H7 (cell line): ENCODE data around the gene SMC1B. TPM values are rescaled to one million over a fixed set of nuclear protein-coding genes. Genes with fewer than 3 reads are reported as not detected.
A peak's percentile ranks its signal among the peaks of the same experiment; 100 is the strongest.

Experiments used
- DNase-seq: peaks from one replicate; pipeline ENCODE4 v3.0.0; 2012
- H3K27me3 ChIP-seq: 2 replicates; pipeline ENCODE4 v1.6.0; 2011; ENCODE audit warnings: mild to moderate bottlenecking, low read length; ENCODE audit not compliant: control insufficient read depth, insufficient read depth
- H3K36me3 ChIP-seq: replicated peaks from 2 replicates; pipeline ENCODE4 v1.5.1; 2011; ENCODE audit warnings: low read length; ENCODE audit not compliant: control insufficient read depth, insufficient read depth
- H3K4me3 ChIP-seq: 2 replicates; pipeline ENCODE4 v1.5.1; 2011; ENCODE audit warnings: low read depth, mild to moderate bottlenecking, control low read depth, low read length, moderate library complexity; ENCODE audit not compliant: insufficient read depth
- total RNA-seq: library from RNA; depleted of rRNA; stranded (reverse); fragments of >200 nt; shearing (Covaris generic); gene quantifications from 2 replicates; pipeline ENCODE4 v1.2.3, GENCODE V29; 2014; rRNA removed

Gene SMC1B
- 0.07 TPM in 1 of 2 replicates, not detected in the other for total RNA-seq

GRCh38 chr22:45413368-45414211 lies at the start of gene SMC1B, which contains the start of gene RIBC2:
SMC1B (minus strand) TSS chr22:45413599; CDS start chr22:45413567, 32 bp downstream.
RIBC2 (plus strand) TSS chr22:45413693; CDS start chr22:45413887, 194 bp downstream.
- peak; percentile 92 for DNase-seq
- peaks cover 21% of the 10 kb centered on the region for H3K27me3 ChIP-seq
- H3K4me3 ChIP-seq: peak within 1 kb of the TSS; percentile 46
- H3K36me3 ChIP-seq: no peaks in the 10 kb centered on the region

GRCh38 chr22:45462034-45462655 lies 48.7 kb upstream of the SMC1B start:
- no peak overlapping the region for H3K4me3 ChIP-seq
- DNase-seq: peak; percentile 79
- H3K36me3 ChIP-seq: no peaks in the 10 kb centered on the region
- no peaks in the 10 kb centered on the region for H3K27me3 ChIP-seq

DNA sequence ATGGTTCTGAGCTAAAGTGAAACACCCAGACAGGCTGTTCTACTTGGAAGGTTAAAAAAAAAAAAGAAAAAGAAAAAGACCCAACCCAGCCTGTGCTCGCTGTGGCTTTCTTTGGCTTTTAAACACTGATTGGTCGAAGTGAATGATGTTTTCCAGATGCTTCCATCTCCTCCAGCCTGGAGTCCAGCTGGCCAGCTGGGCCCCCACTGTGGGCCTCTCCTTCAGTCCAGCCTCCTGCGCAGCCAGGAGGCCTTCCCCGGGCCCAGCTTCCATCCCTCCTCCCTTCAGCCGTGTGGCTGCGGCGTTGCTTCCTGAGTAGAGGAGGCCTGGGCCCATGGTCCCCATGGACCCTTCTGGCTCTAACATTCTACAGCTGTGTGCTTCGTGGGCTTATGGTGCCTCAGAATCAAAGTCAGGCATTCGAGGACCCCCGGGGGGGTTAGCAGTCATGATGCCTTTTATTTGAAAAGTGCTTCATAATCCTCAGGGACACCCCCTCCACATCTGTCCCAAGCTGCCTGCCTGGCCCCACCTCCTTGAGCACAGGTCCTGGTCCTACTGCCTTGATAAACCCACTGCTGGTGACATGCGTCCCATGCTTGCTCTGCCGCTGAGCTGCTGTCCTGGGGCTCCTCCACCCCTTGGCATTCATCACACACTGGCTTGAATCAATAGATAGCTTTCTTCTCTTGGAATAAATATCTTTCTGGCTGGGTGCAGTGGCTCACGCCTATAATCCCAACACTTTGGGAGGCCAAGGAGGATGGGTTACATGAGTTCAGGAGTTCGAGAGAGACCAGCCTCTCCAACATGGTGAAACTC lies 47.1 kb upstream of the SMC1B start:
- H3K27me3 ChIP-seq: no peaks in the 10 kb centered on the region
- no peaks in the 10 kb centered on the region for H3K36me3 ChIP-seq
- no peak overlapping the region for H3K4me3 ChIP-seq
- DNase-seq: no peak

DNA sequence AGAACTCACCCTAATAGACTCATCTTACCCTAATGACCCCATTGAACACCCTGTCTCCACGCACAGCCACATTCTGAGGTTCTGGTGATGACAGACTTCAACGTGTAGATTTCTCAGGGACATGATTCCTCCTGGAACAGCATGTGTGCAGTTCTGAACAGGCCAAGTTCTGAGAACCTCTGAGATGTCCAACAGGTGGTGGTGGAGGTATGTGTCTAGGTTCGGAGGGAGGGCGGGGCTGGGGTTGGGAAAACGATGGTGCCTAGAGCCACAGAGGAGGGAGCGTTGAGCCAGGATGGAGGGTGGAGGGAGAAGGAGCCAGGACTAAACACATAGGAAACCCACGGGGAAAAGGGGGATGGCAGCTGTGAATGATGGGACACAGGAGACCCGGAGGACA lies 45.8 kb upstream of the SMC1B start:
- H3K4me3 ChIP-seq: no peak overlapping the region
- no peaks in the 10 kb centered on the region for H3K36me3 ChIP-seq
- no peak for DNase-seq
- no peaks in the 10 kb centered on the region for H3K27me3 ChIP-seq

GRCh38 chr22:45458532-45458931 lies 45.1 kb upstream of the SMC1B start:
- H3K27me3 ChIP-seq: no peaks in the 10 kb centered on the region
- DNase-seq: no peak
- H3K4me3 ChIP-seq: no peak overlapping the region
- no peaks in the 10 kb centered on the region for H3K36me3 ChIP-seq

DNA sequence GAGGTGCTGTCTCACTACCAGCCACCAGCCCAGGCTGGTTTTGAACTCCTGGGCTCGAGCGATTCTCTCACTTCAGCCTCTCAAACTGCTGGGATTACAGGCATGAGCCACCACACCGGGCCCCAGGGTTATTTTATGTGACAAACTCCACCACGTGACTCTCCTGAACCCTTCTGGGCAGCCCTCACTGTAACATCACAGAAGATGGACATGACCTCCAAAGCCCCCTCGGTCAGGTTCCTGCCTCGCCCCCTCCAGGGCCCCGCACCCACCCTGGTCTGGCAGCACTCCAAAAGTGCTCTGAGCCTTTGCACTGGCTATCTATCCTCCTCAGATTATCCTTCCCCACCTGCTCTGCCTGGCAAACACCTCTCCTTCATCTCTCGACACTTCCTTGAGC lies 43.4 kb upstream of the SMC1B start:
- Histone ChIP-seq H3K4me3 (no peak overlapping the region), H3K36me3 (no peaks in the 10 kb centered on the region), H3K27me3 (no peaks in the 10 kb centered on the region)
- no peak for DNase-seq

DNA sequence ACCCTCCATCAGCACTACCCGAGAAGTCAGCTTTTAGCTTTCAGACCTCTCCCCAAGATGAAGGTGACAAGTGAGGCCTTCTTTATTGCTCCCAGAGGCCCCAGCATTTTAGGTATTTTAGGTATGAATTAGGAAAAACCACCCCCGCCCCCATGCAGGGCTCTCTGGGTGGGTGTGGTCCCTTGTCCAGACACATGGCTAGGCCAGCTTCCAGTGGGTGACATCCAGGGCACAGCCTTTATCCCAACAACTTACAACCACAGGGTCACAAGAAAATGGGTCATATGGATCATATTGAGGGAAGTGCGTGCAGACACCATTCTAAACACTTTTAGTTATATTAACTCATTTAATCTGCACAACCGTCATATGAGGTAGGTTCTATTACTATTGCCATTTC lies 42.2 kb upstream of the SMC1B start:
- Histone ChIP-seq H3K27me3 (no peaks in the 10 kb centered on the region), H3K4me3 (no peak overlapping the region), H3K36me3 (no peaks in the 10 kb centered on the region)
- DNase-seq: no peak

- no peaks in the 10 kb centered on the region for H3K27me3 ChIP-seq
- no peaks in the 10 kb centered on the region for H3K36me3 ChIP-seq
- no peak for DNase-seq
- no peak overlapping the region for H3K4me3 ChIP-seq
Measured at GRCh38 chr22:45455212-45455611, 41.8 kb upstream of the SMC1B start.

- Histone ChIP-seq H3K27me3 (no peaks in the 10 kb centered on the region), H3K36me3 (no peaks in the 10 kb centered on the region), H3K4me3 (no peak overlapping the region)
- DNase-seq: no peak
Measured at GRCh38 chr22:45454275-45454674, 40.9 kb upstream of the SMC1B start.

DNA sequence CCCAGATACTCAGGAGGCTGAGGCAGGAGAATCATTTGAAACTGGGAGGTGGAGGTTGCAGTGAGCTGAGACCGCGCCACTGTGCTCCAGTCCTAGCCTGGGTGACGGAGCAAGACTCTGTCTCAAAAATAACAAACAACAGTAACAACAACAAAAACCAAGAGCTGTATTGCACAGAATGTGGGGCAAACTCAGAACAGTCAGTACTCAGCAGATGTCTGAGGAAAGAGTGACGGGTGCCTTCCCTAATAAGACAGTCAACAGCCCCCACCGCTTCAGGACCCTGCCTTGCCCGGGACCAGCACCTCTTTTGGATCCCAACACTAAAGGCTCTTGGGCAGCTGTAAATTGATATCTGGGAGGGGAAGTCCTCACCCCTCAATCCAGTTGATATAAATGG lies 40.4 kb upstream of the SMC1B start:
- no peaks in the 10 kb centered on the region for H3K27me3 ChIP-seq
- H3K36me3 ChIP-seq: no peaks in the 10 kb centered on the region
- DNase-seq: no peak
- no peak overlapping the region for H3K4me3 ChIP-seq

GRCh38 chr22:45452565-45453379 lies 39.4 kb upstream of the SMC1B start:
- Histone ChIP-seq H3K36me3 (no peaks in the 10 kb centered on the region), H3K27me3 (no peaks in the 10 kb centered on the region), H3K4me3 (no peak overlapping the region)
- no peak for DNase-seq

DNA sequence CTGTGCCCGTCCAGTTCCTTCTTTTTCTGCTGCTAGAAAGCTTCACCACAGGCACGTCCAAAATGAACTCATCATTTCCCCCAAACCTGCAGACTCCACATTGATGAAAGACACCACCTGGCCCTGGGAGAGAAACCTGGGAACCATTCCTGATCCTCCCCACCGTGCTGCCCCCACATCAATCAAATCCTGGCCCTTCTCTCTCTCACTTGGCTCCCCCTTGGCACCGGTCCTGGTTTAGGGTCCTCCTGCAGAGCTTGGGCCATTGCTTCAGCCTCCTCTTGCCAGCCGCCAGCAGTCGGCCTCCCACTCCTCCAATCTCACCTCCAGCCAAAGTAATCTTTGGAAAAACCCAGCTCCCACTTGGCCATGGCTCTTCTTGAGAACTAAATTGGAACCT lies 38.6 kb upstream of the SMC1B start:
- Histone ChIP-seq H3K27me3 (no peaks in the 10 kb centered on the region), H3K4me3 (no peak overlapping the region), H3K36me3 (no peaks in the 10 kb centered on the region)
- no peak for DNase-seq

DNA sequence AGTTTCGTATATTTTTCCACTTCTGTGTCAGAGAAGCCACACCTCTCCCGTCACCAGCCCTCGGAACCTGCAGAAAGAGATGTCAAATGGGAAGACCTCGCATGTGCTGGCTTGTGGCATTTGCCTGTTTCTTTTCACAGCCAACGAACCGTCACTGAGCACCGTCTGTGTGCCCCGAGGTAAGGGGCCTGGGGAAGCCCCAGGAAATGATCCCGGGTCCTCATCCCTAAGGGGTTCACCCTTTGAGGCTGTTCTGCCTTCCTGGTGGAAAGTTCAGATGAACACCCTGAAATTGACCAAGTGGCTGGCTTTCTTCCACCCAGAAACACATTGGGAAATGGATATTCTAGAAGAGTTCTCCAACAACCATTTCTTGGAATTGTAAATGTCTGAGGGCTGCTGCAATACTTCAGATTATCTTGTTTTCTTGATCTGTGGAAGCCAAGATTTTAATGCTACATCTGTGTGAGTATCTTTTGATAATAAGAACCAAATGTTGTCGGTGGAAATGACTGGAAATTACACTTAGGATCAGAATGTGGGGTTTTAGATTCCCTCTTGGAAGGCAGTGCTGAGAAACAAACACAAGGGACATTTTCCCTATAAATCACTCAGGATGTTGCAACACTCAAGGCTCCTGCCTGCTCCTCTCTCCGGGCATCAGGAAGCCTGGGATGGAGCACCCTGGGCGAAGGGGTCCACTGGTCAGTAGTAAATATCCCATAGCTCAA lies 37.7 kb upstream of the SMC1B start:
- Histone ChIP-seq H3K4me3 (no peak overlapping the region), H3K36me3 (no peaks in the 10 kb centered on the region), H3K27me3 (no peaks in the 10 kb centered on the region)
- DNase-seq: no peak
